Activated T-cell treated with anti-CD3 and anti-CD28 coated beads, Interleukin-2, amount 50 U/mL, for 48 hours (primary cell): ENCODE data around the gene KCNA5.

Experiments
- DNase-seq, 2 experiments: peaks; one replicate each; pipeline ENCODE4 v3.0.0-alpha.2; 2020

Gene KCNA5

DNA sequence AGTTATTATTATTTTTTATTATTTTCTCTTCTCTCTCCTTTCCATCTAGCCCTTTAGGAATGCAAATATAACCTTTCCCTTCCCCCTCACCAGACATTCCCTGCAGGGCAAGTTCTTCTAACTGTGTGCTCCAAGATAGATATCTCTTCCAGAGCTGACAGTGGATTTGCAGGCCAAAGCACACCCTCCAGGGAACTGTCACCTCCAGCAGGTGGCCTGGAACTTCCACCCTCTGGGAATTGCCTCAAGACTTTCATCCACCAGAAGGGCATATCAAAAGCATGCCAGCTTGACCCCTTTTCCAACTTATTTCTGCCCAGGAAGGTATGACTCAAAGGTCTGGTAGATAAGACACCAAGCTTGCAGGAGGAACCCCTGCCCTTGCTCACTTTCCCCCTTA lies 13.6 kb upstream of the KCNA5 start:
- no peak for DNase-seq

DNA sequence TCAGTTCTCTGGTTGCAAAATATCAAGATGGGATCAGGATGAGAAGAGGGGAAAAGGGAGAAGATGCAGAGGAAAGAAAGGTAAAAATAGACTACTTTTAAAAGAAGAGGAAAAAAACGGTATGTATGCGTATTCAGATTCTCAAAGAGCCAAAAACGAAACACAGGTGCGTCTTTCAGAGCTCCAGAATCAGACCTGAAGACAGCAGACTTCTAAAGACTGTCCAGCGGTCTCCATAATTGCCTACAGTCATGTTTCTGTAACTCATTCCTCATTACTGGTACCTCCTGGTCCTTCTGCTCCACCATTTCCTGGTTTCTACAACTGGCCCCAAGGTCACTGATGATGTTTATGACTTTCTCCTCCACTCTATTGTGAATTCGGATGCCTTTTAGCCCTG lies 12.4 kb upstream of the KCNA5 start:
- DNase-seq: no peak

DNA sequence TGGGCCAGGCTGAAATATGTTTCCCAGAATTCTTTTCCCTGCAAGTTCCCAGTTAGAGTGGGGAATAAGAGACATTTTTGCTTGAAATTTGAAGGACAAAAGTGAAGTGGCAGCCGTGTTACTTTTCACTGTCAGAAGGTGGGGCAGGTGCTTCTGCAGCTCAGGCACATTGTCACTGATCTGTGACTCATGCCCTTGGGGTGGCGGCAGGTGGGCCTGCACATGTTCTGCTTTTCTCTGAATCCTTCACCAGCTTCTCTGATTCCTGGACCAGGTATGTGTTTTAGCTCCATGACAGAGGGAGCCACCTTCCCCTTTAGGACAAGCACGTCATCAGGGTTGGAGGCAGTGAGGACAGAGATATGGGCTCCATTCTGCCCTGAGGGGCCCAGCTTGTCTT lies 11.7 kb upstream of the KCNA5 start:
- no peak for DNase-seq

DNA sequence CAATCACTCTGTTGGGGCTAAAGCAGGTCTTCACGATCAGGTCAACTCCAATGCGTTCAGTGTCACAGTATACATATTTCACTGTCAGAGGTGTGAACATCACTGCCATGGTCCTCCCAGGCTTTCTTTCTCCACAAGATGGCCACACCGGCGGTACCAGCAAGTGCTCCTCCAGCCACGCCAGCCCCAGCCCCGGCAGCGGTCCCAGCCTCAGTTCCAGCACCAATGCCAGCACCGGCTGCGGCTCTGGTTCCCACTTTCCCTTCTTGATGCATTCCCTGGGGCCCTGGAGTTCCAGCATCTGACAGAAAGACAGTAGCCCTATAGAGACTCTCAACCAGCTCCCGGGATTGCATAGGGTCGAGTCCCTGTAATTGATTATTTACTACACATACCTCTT lies 10.9 kb upstream of the KCNA5 start:
- no peak for DNase-seq

DNA sequence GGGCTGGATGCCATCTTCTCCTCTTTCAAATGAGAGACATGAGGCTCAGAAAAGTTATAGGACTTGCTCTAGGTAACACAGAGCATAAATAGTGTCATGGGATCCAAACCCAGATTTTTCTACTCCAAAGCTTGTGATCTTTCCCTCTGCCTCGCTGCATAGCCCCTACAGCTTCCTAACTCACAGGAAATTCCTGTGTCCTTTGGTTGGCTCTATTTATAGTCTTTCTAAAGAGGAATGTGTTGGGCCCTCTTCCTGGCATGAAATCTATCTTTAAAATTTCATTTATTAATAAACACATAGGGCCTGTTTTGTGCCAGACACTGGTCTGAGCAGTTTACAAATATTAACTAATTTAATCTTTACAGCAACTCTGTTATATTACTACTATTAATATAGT lies 9.8 kb upstream of the KCNA5 start:
- DNase-seq: no peak

DNA sequence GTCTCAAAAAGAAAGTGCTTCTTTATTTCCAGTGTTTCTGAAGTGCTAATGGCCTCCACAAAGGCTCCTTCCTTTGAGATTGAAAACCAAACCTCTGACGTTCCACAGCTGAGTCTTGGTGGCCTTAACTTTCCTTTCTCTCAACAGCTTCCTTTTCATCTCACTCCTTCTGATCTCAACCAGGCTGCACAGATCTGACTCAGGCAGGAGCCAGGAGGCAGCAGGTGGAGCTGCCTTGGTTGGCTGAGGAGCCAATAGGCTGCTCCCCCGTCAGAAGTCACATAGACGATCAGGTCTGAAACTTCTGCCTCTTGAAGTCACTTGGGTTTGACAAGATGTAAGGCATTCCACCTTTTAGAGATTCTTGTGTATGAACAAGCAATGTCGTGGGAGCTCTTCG lies 9.1 kb upstream of the KCNA5 start:
- peak in 1 of 2 experiments; percentile 32 for DNase-seq

DNA sequence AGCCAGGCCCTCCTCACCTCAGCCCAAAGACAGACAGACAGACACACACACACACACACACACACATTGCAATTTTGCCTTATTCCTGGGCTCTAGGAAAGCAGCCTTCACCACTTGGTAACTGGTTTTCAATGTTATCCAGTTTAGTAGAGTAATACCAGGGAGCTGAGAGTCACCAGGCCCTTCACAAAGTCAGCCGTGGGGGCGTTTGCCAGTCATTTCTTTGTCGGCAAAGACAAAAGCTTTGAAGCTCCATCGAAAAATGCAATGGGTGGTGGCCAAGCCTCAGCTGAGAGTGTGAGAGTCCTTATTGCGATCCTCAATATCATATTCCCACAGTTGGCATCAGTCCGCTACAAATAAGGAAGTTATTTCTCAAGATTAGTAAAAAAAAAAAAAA lies 8.1 kb upstream of the KCNA5 start:
- DNase-seq: no peak

DNA sequence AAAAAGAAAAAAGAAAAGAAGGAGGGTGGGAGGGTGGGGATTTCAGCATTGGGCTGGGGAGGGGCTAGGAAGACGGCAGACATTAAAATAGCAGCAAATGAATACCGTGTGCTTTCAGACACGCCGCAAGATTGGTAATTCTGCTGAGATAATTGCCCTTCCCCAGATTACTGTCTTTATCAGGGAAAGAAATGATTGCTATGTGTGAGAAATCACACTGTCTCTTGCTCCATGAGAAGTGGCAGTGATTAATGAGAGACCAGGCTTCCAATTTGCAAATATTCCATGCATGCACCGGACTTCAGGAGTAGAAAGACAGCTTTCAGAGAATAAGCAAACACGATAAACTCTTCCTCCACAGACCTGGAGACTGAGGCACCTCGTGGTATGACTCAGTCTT lies 7.6 kb upstream of the KCNA5 start:
- DNase-seq: no peak

DNA sequence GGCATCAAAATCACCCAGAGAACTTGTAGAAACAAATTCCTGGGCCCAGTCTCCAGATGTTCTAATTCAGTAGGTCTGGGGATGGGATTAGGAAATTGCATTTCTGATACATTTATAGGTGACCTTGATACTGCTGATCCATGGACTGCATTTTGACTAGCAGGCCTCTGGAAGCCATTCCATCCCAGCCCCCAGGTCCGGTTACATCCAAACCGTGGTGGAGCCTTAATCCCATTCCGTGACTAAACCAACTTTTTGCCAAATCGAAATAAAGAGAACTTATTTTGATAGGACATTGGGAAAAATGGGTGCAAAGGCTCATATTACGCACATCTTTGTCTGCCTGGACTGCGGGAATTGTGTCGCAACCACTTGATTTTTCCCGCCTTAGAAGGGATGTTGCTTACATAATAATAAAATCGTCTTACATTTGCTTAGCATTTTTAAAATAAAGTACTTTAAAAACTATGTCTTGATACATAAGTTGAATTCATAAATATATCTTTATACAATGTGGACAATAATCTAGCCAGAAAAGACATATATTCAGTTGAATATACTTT lies 5.8 kb upstream of the KCNA5 start:
- no peak for DNase-seq

DNA sequence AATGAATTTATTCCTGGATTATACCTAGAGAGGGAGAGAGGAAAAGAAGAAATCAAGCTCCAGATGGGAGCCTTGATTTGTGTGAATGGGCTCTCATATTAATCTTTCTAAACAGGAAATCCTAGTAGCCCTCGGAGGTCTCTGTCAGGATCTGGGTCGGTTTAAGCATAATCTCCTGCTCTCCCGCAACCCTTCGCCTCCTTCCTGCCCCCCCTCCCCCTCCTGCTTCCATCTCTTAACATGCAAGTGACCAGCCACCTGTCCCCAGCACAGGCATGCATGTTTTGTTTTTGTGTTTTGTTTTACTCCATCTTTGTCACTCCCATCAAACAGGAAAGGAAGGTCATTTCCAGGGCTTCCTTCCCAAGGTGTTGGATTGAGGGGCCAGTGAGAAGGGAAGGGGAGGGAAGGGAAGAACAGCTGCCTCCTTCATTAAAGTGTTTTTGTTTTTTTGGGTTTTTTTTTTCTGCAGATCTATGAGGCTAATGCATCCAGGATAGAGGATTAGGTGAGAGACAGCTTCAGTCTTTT lies 4.8 kb upstream of the KCNA5 start:
- DNase-seq: no peak

DNA sequence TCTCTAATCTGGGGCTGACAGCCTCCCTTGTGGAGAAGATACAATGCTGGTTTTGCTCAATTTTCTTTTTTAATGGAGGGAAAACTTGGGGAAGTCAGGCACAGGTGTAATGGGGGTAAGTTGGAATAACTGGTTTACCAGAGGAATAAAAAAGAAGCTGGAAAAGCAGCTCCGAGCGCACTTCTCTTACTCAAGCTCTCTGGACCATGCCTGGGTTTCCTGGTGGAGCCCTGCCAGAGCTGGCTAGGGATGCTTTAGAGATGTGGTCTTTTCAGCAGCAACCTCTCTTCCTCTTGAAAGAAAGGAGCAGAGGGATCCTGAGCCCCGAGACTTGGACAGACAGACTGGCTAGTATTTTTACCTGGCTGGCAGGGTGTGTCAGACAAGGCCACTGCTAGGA lies 3.9 kb upstream of the KCNA5 start:
- DNase-seq: no peak

DNA sequence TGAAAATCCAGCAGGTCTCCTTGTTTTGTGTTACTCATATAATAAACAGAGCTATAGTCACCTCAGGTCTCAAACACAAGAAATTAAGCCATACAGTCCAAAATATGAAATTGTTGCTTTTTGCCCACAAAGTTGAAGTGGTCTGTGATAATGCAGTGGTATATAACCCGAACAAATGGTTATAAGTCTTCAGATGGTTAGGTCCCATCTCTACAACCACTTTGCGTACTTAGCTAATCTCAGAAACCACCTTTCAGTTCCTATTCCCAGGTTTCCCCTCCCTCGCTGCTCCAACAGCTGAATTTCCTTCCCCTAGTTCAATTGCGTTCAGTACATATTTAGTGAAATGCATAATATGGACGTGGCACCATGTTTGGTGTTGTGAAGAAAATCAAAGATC lies 3.3 kb upstream of the KCNA5 start:
- DNase-seq: no peak

DNA sequence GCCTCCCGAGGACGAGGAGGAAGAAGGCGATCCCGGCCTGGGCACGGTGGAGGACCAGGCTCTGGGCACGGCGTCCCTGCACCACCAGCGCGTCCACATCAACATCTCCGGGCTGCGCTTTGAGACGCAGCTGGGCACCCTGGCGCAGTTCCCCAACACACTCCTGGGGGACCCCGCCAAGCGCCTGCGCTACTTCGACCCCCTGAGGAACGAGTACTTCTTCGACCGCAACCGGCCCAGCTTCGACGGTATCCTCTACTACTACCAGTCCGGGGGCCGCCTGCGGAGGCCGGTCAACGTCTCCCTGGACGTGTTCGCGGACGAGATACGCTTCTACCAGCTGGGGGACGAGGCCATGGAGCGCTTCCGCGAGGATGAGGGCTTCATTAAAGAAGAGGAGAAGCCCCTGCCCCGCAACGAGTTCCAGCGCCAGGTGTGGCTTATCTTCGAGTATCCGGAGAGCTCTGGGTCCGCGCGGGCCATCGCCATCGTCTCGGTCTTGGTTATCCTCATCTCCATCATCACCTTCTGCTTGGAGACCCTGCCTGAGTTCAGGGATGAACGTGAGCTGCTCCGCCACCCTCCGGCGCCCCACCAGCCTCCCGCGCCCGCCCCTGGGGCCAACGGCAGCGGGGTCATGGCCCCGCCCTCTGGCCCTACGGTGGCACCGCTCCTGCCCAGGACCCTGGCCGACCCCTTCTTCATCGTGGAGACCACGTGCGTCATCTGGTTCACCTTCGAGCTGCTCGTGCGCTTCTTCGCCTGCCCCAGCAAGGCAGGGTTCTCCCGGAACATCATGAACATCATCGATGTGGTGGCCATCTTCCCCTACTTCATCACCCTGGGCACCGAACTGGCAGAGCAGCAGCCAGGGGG lies 979 bp downstream of the KCNA5 start:
- no peak for DNase-seq

DNA sequence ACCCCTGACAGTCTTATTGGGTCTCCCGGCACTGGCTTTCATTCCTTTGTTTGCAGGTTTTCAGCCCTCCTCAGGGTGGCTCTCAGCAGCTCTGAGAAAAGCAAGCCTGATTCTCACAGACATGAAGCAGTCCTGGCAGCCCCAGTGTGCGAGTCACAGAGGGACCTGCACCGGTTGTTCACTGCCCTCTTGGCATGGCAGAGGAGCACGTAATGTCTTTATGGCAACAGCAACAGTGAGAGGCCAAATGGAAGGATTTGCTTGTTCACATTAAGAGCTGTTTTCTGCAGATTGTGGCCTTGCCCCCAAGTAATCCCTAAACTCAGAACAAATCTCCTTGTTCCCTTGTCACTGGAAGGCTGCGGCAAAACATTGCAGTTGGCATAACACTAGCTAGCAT lies 3.4 kb downstream of the KCNA5 start:
- DNase-seq: no peak

DNA sequence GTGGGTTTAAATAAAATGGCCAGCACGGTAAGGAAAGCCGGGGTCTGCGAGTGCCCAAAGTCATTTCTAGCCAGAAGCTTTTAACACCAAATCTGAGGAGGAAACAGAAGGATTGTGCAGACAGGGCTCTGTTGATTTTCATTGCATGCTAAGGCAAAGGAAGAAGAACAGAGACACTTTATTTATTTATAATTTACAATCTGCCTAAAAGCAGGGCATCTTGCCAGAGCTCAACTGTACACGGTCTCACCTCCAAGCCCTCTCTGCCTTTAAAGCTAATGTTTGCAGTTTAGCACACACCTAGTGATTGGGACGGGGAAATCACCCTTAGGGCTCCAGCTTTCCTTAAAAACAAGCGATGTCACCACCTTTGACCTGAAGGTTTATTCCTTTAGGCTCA lies 4.0 kb downstream of the KCNA5 start:
- DNase-seq: no peak

DNA sequence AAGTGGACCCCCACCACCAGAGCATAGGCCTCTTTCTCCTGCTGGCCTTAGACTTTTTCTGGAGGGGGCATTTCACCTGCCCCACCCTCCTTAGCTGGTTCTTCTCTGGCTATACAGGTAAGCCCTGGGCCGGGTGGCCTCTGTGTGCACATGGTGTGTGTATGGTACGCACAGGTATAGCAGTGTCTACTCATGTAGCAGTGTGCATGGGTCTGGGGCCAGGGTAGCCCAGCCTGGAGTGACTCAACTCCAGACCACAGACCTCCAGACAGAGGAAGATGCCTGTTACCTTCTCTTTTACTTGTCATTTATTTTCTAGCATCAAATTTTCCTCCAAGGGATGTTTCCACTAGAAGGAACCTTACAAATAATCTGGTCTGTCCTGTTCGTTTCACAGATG lies 6.9 kb downstream of the KCNA5 start:
- no peak for DNase-seq

DNA sequence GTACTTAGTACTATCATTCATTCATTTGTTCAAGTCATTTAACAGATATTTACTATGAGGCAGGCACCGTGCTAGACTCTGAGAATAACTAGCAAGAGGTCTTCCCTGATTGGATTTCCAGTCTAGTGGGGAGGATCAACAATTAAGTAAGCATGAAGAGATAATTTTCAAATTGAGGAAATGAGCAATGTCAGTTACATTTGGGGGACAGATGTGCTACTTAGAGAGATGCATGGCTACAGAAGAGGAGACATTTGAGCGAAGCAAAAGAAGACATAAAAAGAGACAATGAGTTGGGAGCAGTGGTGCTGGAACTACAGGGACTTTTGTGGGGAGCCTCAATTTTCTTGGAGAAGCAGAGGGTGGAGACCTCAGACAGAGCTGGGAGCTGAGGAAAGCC lies 7.7 kb downstream of the KCNA5 start:
- DNase-seq: no peak

DNA sequence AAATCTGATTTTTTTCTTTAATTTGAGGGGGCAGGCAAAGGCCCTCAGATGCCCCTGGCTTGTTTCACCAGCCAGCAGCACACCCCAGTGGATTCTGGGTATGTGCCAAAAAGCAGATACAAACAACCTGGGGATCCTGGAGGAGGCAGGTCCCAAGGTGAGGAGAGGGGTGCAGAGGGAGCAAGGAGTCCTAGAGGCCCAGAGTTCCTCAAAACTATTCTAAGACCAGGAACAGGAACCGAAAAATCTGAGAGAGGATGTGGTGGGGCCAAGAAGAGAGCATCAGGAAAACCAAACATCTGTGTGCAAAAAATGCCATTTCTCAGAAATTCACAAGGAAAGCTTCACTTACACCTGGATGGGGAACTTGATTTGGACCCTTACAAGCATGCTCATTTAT lies 8.2 kb downstream of the KCNA5 start:
- DNase-seq: no peak

DNA sequence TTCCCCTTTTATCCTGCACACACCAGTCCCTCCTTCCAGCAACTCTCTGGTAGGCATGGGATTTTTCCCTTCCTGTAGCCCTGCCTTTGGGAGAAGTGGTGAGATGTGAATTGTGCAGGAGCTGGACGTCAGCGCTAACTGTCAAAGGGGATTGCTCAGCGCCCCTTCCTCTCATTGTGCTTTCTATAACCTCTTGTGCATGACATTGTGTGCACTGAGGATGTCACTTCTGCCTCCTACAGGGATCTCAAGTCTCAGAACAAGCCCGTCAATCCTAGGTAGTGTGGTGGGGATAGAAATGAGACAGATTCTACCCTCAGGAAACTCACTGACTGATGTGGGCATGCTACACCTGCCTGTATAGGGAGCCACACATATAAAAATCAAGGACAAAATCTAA lies 8.7 kb downstream of the KCNA5 start:
- DNase-seq: no peak

DNA sequence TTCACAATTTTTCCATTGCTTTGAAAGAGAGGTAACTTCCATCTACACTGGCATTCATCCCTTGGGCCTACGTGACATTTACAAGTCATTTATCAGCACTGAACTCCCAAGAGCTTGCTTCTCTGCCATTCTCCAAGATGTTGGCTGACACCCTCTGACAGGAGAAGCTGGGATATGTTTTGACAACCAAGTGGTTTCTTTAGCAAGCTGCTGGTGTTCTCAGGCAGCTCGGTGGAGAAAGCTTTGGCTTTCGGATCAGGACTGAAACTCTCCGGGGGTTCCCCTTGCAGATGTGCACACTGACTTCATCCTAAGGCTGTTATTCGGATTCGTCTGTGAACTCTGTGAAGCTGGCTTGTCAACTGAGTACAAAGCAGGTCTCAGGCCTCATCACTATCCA lies 15.7 kb downstream of the KCNA5 start:
- no peak for DNase-seq

DNA sequence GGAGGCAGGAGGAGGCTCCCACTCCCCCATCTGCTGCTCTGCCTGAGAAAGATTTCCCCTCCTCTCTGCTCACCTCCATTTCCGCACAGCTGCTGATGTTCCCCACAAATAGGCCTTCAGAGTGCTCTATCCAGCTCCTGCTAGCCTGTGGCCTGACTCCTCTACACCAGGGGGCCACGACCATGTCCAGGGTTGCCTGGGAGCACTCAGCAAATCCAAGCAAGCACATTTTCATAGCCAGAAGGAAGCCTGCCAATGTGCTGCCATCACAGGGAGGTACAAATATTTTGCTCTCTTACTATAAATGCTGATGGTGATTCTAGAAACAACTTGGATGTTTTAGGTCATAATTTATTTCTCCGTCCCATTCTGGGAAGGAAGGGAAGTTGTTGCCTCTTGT lies 17.3 kb downstream of the KCNA5 start:
- no peak for DNase-seq

DNA sequence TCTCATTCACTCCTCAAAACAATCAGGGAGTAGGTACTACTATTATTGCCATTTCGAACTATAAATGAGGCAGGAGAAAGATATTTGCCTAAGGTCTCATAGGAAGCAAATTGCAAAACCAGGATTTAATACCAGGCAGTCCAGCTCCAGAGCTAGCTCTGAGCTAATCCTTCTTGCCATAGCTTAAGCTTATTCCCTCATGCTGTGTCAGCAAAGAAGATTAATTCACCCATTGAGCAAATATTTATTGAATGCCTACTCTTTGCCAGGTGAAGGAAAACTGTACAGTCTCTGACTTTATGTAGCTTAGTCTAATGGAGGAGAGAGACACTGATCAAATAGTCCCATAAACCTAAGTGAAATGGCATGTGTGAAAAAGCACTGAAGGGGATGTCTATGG lies 19.5 kb downstream of the KCNA5 start:
- no peak for DNase-seq

DNA sequence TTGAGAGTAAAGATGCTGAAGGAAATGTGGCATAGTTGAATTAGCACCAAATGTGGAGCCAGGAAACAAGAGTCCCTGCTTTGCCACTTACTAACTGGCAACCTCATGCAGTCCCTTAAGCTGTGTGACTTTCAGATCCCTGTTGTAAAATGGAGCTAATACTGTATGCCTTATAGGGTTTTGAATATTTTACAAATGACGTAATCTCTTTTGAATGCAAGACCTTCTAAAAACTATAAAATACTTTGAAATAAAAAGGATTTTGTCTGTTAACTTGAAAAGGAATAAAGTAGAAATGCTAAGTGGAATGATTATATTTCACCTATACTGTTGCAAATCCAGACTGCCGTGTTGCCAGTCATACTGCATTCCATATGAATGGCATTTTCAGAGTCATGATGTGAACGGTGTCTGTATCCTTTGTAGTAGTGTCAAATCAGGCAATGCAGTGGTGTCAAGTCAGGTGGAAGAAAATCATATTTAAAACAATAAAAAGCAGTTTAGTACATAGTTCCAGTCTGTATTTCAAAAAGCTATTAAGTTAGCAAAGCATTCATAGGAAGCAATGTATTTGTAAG lies 21.3 kb downstream of the KCNA5 start:
- DNase-seq: no peak

DNA sequence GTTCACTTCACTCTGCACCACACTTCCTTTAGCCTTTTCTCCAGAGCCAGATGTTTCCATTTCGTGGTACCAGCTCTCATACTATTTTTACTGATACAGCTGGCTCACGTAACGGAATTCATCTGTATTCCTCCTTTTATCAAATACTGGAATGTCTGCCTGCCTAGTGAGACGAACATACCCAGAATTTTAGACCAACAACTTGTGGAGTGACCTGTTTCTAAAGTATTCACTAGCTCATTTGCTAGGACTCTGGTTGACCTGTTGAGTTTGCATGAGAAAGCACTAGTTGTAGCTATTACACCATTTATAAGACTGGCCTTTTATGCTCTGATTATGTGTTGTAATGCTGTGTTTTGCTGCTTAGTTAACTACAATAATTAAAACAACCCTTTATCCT lies 22.6 kb downstream of the KCNA5 start:
- DNase-seq: no peak
